NCI-H1694 (cell line): ENCODE results near the gene PRR14.

Experiments used
- DNase-seq: peaks from one replicate; lab custom pipeline; 2025; lab: John Stamatoyannopoulos, UW

The PRR14 gene

DNA sequence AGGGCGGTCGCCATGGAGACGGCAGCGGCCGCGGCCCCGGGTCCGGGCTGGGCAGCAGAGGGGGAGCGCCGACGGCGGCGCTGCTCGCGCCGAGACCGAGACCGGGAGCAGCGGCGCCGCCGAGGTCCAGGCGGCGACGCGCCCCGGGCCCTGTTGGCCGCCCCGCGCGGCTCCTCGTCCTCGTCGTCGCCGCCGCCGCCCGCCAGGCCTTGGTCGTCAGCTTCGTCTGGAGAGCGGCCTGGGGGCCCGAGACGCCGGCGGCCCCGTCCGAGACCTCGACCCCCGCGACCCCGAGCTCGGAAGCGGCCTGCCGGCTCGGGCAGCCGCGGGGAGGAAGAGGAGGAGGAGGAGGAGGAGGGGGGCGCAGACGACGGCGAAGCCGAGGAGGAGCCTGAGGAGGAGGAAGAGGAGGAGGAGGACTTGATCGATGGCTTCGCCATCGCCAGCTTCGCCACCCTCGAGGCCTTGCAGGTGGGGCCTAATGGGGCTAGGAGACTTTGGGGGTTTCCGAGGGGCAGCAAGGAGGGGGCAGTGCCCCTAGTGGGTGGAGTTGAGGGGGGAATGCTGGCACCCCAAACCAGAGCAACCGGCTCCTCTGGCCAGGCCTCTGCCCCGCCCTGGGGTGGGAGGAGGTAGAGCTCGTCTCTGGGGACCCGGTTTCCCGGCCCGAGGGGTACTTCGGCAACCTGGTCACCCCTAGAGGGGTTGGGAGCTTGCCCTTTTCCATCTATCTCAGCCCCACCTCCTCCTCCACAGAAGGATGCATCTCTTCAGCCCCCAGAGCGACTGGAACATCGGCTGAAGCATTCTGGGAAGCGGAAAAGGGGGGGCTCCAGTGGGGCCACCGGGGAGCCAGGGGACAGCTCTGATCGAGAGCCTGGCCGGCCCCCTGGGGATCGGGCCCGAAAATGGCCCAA lies 9.0 kb downstream of the PRR14 start:
- DNase-seq: no peak

DNA sequence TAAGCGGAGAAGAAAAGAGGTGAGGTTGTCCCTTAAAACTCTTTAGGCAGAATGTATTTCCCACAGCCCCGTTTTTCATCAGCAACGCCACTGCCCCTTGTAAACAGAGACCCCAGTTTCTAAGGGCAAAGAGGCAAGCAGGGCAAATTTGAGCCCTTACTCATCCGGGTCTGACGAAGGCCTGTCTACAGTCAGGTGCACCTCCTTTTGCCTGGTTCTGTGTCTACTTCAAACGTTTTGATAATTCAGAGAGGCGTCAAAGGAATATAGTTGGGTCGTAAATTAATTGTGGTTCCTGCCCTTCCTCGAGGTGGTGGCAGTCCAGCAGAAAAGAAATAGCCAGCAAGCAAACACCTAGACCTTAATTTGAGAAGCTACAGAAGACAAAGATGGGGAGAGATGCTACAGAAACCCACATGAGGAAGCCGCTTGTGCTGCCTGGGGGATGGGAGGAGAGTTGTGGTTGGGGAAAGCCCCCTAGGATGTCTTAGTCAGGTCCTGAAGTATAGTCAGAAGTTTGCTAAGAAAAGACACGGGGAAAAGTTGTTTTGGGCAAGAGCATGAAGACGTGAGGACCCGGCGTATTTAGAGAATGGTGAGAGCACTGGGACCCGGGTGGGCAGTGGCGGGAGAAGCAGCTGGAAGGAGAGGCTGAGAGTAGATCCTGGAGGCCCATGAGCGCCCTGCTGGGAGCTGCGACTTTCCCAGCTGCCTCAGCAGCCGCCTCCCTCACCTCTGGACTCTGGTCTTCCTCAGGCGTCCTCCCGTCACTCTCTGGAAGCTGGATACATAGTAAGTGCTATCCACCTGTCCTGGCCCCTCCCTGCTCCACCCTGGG lies 9.9 kb downstream of the PRR14 start:
- DNase-seq: no peak

DNA sequence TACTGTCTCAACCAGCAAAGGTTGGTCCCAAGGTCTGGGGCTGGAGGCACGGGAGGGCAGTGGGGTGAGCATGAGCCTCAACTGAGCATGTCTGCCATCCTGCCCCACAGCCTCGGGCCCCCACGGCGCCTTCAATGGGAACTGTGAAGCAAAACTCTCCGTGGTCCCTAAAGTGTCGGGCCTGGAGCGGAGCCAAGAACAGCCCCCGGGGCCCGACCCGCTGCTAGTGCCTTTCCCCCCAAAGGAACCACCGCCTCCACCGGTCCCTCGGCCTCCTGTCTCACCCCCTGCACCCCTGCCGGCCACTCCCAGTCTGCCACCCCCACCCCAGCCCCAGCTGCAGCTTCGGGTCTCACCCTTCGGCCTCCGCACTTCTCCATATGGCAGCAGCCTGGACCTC lies 11.7 kb downstream of the PRR14 start:
- DNase-seq: no peak

DNA sequence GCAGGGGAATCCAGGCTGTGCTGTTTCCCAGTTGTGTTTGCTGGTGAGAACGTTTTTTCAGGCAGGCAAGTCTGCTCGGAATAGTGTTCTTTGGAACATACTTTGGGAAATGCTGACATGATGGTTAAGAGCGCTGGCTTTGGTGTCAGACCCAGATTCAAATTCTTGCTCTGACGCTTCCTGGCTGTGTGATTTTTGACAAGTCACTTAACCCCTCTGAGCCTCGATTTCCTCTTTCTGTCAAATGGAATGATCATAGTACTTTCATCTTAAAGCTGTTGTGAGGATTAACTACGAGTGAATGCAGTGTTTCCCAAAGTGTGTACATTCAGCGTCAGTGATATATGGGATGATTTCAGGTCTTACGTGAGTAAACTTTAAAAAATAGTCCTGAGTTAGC lies 12.3 kb downstream of the PRR14 start:
- DNase-seq: no peak

DNA sequence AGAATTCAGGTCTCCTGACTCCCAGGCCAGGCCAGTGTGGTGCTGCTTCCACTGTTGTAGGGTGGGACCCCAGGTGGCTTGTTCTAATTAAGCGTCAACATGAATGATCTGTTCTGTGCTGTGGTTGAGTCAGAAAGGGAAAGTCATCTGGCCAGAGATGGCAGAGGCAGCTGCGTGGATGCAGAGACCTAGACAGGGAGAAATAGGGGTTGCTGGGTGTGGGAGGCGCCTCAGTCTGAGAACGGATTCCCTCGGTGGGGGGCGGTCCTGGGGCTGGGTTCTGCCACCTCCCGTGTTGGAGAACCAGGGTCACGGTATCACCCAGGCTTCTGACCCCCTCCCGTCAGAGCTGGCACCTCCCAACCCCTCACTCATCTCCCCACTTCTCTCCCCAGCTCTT lies 13.1 kb downstream of the PRR14 start:
- DNase-seq: no peak

DNA sequence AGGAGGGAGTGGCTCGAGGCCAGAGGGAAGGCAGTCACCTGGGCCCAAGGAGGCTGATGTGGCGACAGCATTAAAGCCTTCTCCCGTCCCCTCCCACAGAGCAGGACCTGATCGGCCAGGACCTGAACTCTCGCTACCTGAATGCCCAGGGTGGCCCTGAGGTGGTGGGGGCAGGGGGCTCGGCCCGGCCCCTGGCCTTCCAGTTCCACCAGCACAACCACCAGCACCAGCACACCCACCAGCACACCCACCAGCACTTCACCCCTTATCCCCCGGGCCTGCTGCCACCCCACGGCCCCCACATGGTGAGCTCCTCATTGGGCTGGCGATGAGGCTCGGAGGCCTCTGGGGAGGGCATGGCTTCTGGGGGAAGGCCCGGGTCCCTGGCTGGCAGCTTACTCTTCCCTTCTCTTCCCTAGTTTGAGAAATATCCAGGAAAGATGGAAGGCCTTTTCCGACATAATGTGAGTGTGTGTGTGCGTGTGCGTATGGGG lies 13.9 kb downstream of the PRR14 start:
- DNase-seq: no peak

DNA sequence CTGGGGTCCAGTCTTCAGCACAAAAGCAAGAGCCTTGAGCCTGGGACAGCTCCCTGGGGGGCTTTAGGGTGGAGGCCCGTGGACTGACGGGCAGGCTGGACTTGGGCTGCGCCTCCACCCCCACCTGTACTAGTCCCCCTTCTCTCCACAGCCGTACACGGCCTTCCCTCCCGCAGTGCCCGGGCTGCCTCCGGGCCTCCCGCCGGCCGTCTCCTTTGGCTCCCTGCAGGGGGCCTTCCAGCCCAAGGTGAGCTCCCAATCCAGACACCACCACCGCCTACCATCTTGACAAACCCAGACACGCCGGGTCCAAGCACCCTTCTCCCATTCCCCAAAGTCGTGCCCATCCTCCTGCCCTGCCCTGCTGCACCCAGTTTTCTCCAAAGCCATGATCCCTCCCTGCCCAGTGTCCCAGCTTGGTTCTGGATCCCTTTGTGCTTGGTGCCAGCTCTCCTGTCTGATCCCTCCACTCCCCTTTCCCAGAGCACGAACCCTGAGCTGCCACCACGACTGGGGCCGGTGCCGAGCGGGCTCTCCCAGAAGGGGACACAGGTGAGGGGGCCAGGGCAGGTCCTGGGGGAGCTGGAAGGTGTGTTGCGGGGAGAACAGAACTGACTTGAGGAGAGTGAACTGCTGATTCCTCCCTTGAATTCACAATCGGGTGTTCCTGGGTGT lies 14.5 kb downstream of the PRR14 start:
- no peak for DNase-seq

DNA sequence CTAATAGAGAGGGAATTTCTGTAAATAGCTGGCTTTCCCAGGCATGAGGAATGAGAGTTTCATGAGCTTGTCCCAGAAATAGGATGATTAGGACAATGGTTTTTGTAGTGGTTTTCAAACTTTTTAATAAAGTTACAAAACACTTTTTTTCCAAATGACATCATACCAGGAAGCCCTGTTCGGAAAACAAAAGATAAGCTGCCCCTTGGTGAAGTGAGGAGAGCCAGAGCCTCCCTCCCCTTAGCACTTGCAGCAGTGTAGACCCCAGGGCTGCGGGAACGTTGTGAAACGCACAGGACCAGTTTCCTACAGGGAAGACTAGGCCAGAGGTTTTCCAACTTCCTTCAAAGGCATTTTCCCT lies 15.1 kb downstream of the PRR14 start:
- DNase-seq: no peak

DNA sequence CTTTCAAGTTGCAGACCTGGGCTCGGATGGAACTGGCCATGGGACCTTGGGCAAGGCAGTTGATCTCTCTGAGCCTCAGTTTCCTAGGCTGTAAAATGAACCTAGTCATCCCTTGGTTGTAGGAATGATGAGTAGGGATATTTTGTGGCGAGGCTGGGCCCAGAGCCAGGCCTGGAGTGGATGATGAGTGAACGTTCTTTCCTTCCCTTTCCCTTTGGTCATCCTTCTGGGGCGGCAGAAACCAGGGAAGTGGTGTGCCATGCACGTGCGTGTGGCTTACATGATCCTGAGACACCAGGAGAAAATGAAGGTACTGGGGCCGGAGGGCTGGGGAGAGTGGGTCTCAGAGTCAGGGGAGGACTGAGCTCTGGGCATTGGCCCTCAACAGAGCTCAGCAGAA lies 15.9 kb downstream of the PRR14 start:
- DNase-seq: no peak

DNA sequence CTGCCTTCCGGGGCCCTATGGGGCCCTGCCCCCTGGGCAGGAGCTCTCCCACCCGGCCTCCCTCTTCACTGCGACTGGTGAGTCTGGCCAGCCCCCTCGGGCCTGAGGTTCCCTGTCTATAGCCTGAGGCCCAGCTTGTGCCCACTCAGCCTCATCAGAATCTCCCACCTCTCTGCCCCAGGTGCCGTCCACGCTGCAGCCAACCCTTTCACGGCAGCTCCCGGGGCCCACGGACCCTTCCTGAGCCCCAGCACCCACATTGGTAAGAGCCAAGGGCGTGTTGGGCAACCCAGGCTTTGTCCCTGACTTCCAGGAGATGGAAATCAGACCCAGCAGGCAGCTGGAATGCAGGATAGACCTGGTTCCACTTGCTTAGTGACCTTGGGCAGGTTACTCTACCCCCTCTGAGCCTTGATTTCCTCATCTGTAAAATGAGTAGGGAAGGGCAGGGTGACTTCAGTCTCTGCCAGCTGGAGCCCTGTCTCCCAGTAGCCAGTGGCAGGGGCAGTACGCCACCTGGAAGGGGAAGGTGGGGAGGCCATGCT lies 16.7 kb downstream of the PRR14 start:
- no peak for DNase-seq

DNA sequence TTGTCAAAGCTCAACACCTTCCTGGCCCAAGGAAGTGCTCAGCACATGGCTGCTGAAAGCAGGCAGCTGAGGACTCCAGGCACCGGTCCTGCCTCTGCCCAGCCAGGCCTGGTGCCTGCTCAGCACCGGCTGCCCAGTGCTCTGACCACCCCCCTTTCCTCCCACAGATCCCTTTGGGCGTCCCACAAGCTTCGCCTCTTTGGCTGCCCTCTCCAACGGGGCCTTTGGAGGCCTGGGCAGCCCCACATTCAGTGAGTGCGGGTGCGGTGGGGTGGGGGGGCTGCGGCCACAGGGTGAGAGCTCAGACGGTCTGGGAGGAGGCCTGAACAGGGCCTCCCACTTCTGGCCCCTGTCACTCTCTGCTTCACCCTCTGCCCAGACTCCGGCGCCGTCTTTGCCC lies 17.6 kb downstream of the PRR14 start:
- DNase-seq: no peak

DNA sequence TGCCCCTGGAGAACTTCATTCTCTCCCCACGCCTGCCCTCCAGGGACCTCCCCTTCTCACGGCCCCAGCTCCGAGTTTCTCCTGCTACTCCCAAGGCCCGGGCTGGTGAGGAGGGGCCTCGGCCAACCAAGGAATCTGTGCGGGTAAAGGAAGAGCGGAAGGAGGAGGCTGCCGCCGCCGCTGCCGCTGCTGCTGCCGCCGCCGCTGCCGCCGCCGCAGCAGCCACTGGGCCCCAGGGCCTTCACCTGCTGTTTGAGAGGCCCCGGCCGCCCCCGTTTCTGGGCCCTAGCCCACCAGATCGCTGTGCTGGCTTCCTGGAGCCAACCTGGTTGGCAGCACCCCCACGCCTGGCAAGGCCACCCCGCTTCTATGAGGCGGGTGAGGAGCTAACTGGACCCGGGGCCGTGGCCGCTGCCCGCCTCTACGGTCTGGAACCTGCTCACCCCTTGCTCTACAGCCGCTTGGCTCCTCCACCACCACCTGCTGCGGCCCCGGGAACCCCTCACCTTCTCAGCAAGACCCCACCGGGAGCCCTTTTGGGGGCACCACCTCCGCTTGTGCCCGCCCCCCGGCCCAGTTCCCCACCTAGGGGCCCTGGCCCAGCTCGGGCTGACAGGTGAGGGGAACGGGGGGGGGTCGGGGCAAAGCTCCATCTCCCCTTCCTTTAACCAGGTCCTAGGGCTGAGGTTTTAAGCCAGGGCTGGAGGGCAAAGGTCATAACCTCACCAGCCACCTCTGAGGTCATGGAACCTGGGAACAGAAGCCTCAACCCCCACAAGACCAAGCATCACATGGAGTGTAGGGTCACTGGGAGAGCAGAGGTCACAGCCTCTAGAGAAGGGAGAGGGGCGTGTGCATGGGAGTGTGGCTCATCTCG lies 18.5 kb downstream of the PRR14 start:
- DNase-seq: no peak

DNA sequence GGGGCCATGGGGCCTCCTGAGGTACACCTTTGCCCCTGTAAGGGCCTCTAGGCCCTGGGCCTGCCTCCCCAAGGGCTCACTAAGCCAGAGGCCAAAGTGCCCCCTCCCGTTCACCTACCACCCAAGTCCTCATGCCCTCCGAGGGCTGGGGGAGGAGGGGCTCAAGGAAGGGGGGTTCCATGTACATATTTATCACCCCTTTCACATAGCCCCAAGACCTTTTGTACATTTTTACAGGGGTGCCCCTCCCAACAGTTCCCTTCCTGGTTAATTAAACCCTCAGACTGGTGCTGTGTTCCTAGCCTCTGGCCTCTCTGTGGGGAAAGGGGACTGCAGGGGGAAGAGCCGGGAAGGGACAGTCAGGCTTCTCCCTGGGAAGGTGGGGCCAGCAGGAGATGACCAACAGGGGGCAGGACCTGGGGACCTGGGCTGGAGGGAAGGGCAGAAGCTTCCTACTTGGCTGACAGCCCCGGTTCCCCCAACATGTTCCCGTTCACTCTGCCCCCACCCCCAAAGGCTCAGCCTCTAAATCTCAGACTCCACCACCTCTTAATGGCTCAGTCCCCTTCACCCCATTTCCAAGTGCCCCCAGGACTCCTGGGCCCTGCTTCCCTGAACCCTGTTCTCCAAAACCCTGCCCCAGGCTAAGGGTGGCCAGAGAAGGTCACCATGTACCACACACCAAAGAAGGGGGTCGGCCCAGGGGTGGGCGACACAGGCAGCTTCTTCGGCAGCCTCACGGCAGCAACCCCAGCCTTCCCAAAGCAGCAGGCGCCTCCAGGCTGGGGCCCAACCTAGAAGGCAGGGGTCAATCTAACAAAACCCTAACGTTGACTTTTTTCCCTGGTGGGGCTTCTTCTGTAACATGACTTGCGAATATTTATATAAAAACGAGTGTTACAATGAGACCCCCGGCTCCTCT lies 19.4 kb downstream of the PRR14 start:
- DNase-seq: no peak

DNA sequence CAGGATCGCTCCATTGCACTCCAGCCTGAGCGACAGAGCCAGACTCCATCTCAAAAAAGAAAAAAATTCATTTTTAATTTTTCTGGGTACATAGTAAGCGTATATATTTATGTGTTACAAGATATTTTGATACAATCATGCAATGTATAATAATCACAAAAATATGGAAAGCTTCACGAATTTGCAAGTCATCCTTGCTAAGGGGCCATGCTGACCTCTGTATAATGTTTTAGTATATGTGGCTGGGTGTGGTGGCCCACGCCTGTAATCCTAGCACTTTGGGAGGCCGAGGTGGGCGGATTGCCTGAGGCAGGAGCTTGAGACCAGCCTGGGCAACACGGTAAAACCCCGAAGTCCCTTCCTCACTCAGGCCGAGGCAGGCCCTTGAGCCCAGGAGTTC lies 24.4 kb downstream of the PRR14 start:
- DNase-seq: no peak

DNA sequence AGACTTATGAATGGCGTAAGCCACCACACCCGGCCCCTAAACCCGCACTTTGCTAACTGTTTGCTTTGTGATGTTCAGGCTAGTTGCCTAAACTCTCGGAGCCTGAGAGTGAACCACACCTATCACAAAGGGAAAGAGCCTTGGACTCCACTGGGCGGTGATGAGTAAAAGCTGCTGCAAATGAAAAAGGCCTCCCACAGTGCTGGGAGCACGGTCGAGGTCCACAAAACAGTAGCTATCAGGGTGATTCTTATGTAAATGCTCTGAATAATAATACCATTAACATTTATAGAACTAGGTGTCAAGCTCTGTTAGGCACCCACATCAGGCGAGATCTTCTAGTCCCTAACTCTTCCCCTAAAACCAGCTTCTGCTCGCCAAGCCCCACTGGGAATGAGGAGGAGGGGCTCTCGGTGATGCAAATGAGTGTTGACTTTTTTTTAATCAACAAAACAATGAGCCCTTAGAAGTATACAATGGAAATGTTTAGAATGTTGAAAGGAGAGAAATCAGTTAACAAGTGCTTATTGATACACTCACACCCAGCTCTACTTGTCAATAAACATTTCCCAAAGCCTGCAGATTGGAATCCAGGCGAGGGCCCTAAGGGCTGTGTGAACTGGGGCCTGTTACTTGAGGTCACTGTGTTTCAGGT lies 27.3 kb downstream of the PRR14 start:
- no peak for DNase-seq

DNA sequence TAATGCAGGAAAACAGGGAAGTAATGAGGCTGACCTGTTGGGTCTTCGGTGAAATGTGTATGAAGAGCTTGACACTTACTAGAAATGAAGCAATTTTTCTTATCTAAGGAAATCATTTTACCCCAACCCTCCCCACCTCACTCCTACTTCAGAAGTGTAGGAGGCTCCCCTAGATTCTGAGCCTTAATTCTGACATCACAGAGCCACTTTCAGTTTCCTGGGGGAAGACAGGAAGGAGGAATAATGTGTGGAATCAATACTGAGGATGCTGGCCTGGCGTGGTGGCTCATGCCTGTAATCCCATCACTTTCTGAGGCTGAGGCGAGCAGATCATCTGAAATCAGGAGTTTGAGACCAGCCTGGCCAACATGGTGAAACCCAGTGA lies 27.8 kb downstream of the PRR14 start:
- no peak for DNase-seq

DNA sequence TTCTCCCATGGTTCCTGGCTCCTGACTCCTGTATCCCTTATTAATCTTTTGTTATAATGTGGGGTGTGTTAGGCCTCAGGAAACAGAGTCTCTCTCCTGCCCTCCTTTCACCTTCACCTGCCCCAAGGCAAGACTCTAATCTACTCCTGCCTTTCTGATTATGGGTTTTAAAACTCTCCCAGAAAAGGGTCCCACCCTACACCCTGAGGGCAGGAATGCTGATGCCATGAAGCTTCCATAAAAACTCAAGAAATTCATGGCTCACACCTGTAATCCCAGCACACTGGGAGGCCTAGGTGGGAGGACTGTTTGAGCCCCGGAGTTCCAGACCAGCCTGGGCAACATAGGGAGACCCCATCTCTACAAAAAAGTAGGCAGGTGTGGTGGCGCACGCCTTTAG lies 29.6 kb downstream of the PRR14 start:
- no peak for DNase-seq

DNA sequence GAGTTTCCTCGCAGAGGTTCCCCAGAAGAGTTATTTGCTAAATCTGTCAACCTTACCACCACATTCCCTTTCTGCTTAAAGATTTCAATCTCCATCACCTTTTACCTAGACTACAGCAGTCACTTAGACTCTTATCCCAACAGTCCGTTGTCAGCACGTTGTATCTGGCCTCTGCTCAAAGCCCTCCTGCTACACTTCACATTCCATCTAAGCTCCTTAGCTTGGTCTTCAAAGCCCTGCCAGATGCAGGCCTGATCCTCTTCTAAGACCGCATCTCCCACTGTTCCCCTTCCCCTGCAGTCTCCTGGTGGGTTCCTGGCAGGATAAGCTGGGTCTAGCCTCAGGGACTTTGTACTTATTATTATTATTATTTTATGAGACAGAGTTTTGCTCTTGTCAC lies 37.9 kb downstream of the PRR14 start:
- no peak for DNase-seq

DNA sequence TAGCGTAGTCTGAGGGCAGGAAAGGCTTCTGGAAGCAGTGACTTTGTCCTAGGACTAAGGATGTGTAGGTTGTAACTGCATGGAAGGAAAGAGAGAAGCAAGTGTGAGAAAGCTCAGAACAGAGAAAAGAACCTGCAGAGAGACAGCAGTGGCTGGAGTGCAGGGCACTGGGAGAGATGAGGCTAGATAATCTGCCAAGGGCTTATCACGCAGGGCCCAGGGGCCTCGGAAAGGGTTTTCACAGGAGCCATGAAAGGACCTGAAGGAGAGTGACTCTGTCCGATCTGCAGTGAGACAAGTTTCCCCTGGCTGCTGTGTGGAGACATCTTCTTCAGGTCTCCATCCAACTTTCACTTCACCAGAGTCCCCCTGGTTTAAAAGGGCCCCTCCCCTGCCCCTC lies 41.1 kb downstream of the PRR14 start:
- no peak for DNase-seq
